Neural progenitor cell (in vitro differentiated cells): ENCODE results near the gene PPIB. TPM values are rescaled to one million over a fixed set of nuclear protein-coding genes. Genes with fewer than 3 reads are reported as not detected.
A peak's percentile ranks its signal among the peaks of the same experiment; 100 is the strongest.

Experiments used
- DNase-seq: peaks from one replicate; pipeline ENCODE4 v3.0.0-alpha.2; 2016; ENCODE audit warnings: low spot score
- H2AFZ ChIP-seq: fragments of 200-600 bp; sonication (generic); replicated peaks from 2 replicates; pipeline ENCODE4 v1.6.1; 2016; ENCODE audit warnings: antibody characterized with exemption
- H3F3A ChIP-seq: fragments of 200-600 bp; sonication (generic); 2 replicates; pipeline ENCODE4 v1.6.1; 2016; ENCODE audit warnings: antibody characterized with exemption, low read depth
- H3K27ac ChIP-seq: fragments of 200-600 bp; sonication (generic); 2 replicates; pipeline ENCODE4 v1.5.1; 2016; ENCODE audit warnings: mild to moderate bottlenecking
- H3K27me3 ChIP-seq: fragments of 200-600 bp; sonication (generic); 2 replicates; pipeline ENCODE4 v1.6.1; 2016; ENCODE audit warnings: mild to moderate bottlenecking, moderate library complexity
- H3K36me3 ChIP-seq: fragments of 200-600 bp; sonication (generic); 2 replicates; pipeline ENCODE4 v1.5.1; 2016
- H3K4me1 ChIP-seq: fragments of 200-600 bp; sonication (generic); 2 replicates; pipeline ENCODE4 v1.6.1; 2016; ENCODE audit warnings: mixed run types
- H3K4me2 ChIP-seq: fragments of 200-600 bp; sonication (generic); 2 replicates; pipeline ENCODE4 v1.6.1; 2016
- H3K4me3 ChIP-seq: fragments of 200-600 bp; sonication (generic); 2 replicates; pipeline ENCODE4 v1.5.1; 2016
- H3K79me2 ChIP-seq: fragments of 200-600 bp; sonication (generic); 2 replicates; pipeline ENCODE4 v1.6.1; 2016; ENCODE audit warnings: low read depth
- H3K9ac ChIP-seq: fragments of 200-600 bp; sonication (generic); 2 replicates; pipeline ENCODE4 v1.6.1; 2016
- H3K9me3 ChIP-seq: fragments of 200-600 bp; sonication (generic); 2 replicates; pipeline ENCODE4 v1.5.1; 2016; ENCODE audit warnings: low read depth
- H4K20me1 ChIP-seq: fragments of 200-600 bp; sonication (generic); 2 replicates; pipeline ENCODE4 v1.6.1; 2016; ENCODE audit warnings: low read depth
- H3K27ac Mint-ChIP-seq: 3 replicates; pipeline ENCODE4 v1.8.0; 2021; ENCODE audit warnings: mixed read lengths
- H3K27me3 Mint-ChIP-seq: 2 replicates; pipeline ENCODE4 v1.8.0; 2022; ENCODE audit warnings: low read depth, mild to moderate bottlenecking, inconsistent platforms, moderate library complexity, mixed read lengths; ENCODE audit not compliant: insufficient read depth
- H3K36me3 Mint-ChIP-seq: 3 replicates; pipeline ENCODE4 v1.8.0; 2021; ENCODE audit warnings: mixed read lengths
- H3K4me1 Mint-ChIP-seq: 3 replicates; pipeline ENCODE4 v1.8.0; 2021; ENCODE audit warnings: mixed read lengths
- H3K4me3 Mint-ChIP-seq: 3 replicates; pipeline ENCODE4 v1.8.0; 2021; ENCODE audit warnings: mild to moderate bottlenecking, moderate library complexity, mixed read lengths
- H3K9me3 Mint-ChIP-seq: 3 replicates; pipeline ENCODE4 v1.8.0; 2020; ENCODE audit warnings: mixed read lengths
- EZH2 ChIP-seq: fragments of 200-600 bp; sonication (generic); IDR thresholded peaks from 2 replicates; pipeline ENCODE4 v1.6.1; 2017; ENCODE audit warnings: antibody characterized with exemption, mild to moderate bottlenecking, moderate library complexity
- EZH2phosphoT487 ChIP-seq: fragments of 200-600 bp; sonication (generic); IDR thresholded peaks from 2 replicates; pipeline ENCODE4 v1.6.1; 2017; ENCODE audit warnings: antibody characterized with exemption
- total RNA-seq: library from RNA; depleted of rRNA; stranded (reverse); fragments of >200 nt; gene quantifications from 2 replicates; pipeline ENCODE4 v1.2.3, GENCODE V29; 2015; ENCODE audit warnings: low replicate concordance
- TF ChIP-seq, protein P1 (sequence below): fragments of 200-600 bp; sonication (generic); IDR thresholded peaks from 2 replicates; pipeline ENCODE4 v1.5.1; 2017; ENCODE audit warnings: antibody characterized with exemption, mild to moderate bottlenecking

PPIB gene
- total RNA-seq, 1 donor from 2014 or later: 109 TPM

DNA sequence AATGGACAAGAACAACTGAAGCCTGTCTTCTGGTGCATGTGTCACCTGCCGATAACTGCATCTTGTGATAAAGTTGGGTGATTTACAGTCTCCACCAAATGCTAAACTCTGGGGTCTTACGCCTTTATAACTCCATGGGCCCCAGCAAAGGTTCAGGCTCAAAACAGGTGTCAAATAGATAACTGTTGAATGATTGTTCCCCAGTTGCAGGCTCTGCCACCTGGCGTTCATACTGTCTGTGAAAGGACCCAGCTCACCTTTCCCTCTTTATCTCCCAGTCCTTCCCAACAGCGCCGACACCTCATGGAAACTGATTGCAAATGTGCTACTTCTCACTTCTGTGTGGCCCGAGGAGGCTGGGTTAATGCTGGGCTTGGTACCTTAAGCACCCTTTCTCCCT is 19.5 kb downstream of the PPIB start:
- Histone ChIP-seq H3K27ac (no peak overlapping the region), H3K27me3 (no peaks in the 10 kb centered on the region), H2AFZ (no peak overlapping the region), H3K9ac (no peak overlapping the region), H3K4me1 (peaks cover 7% of the 10 kb centered on the region), H3K36me3 (no peaks in the 10 kb centered on the region), H4K20me1 (no peaks in the 10 kb centered on the region), H3F3A (peaks cover 11% of the 10 kb centered on the region), H3K79me2 (no peaks in the 10 kb centered on the region), H3K9me3 (no peaks in the 10 kb centered on the region), H3K4me2 (no peak overlapping the region), H3K4me3 (no peak overlapping the region)
- Mint-ChIP-seq H3K4me1 (no peaks in the 10 kb centered on the region), H3K4me3 (no peak overlapping the region), H3K27me3 (peaks cover 9% of the 10 kb centered on the region), H3K36me3 (peaks cover 16% of the 10 kb centered on the region), H3K9me3 (no peaks in the 10 kb centered on the region), H3K27ac (no peak overlapping the region)
- TF ChIP-seq EZH2phosphoT487 (no peak), EZH2 (no peak)
- TF ChIP-seq, protein P1, sequence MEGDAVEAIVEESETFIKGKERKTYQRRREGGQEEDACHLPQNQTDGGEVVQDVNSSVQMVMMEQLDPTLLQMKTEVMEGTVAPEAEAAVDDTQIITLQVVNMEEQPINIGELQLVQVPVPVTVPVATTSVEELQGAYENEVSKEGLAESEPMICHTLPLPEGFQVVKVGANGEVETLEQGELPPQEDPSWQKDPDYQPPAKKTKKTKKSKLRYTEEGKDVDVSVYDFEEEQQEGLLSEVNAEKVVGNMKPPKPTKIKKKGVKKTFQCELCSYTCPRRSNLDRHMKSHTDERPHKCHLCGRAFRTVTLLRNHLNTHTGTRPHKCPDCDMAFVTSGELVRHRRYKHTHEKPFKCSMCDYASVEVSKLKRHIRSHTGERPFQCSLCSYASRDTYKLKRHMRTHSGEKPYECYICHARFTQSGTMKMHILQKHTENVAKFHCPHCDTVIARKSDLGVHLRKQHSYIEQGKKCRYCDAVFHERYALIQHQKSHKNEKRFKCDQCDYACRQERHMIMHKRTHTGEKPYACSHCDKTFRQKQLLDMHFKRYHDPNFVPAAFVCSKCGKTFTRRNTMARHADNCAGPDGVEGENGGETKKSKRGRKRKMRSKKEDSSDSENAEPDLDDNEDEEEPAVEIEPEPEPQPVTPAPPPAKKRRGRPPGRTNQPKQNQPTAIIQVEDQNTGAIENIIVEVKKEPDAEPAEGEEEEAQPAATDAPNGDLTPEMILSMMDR: no peak
- DNase-seq: no peak

DNA sequence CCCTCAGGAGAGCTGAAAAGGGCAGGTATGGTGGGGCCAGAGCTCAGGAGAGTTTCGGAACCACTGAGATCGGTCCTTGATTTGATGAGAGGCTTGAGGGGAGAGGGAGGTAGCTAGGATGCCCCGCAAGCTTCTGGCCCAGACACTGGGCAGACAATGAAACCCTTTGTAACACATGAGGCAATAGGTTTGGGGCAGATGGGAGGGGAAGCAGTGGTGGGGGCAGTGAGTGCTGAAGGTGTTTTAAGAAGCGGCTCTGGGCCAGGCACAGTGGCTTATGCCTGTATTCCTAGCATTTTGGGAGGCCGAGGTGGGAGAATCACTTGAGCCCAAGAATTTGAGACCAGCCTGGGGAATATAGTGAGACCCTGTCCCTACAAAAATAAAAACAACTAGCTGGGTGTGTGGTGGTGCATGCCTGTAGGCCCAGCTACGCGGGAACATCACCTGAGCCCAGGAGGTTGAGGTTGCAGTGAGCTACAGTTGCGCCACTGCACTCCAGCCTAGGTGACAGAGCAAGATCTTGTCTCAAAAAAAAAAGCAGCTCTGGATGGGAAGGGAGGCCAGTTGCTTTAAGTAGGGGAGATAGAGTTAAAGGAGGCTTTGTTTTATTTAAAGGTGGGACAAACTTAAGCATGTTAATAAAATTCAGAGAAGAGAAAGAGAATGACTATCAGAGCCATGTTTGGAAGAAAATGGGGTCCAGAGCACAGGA is 20.9 kb downstream of the PPIB start:
- no peaks in the 10 kb centered on the region for H3K27me3 ChIP-seq
- Mint-ChIP-seq H3K4me3 (peak overlapping the region; percentile 39), H3K27ac (no peak overlapping the region), H3K36me3 (peaks cover 17% of the 10 kb centered on the region), H3K4me1 (no peaks in the 10 kb centered on the region), H3K27me3 (peaks cover 9% of the 10 kb centered on the region), H3K9me3 (no peaks in the 10 kb centered on the region)
- H3K9me3 ChIP-seq: no peaks in the 10 kb centered on the region
- H3F3A ChIP-seq: peaks cover 6% of the 10 kb centered on the region
- no peaks in the 10 kb centered on the region for H4K20me1 ChIP-seq
- no peak for TF ChIP-seq EZH2phosphoT487
- TF ChIP-seq, protein P1: no peak
- TF ChIP-seq EZH2: no peak
- H3K79me2 ChIP-seq: no peaks in the 10 kb centered on the region
- H3K36me3 ChIP-seq: no peaks in the 10 kb centered on the region
- no peak overlapping the region for H3K4me2 ChIP-seq
- DNase-seq: no peak
- no peak overlapping the region for H3K4me3 ChIP-seq
- H3K9ac ChIP-seq: no peak overlapping the region
- peaks cover 3% of the 10 kb centered on the region for H3K4me1 ChIP-seq
- H3K27ac ChIP-seq: no peak overlapping the region
- H2AFZ ChIP-seq: no peak overlapping the region

DNA sequence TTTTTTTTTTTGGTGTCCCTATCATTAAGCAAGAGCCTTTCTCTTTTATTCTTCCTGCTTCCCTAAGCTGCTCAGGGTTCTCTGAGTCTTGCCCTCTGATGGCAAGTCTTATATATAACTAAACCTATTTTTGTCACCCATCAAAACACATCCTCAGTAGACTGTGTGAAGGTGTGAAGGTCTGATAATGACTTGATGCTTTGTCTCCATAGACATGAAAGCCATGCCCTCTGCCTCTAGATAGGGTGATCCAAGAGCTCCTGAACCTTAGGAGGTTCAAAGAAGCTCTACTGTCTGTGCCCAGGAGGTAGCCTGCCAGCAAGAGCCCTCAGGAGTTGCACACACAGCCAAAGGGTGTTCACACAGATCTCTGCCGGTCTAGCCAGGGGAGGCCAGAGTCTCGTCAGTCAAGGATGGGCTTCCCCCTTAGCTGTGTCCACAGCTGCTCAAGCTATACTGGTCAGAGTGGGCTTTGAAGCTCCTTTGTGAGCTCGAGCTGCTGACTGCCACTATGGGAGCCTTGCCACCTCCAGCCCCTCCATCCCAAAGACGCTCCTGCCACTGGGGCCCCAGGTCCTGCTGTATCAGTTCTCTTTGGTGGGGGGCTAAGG is 24.4 kb downstream of the PPIB start:
- DNase-seq: no peak
- no peaks in the 10 kb centered on the region for H3K27me3 ChIP-seq
- H3K4me1 ChIP-seq: no peaks in the 10 kb centered on the region
- Mint-ChIP-seq H3K27me3 (peaks cover 5% of the 10 kb centered on the region), H3K36me3 (peaks cover 25% of the 10 kb centered on the region), H3K4me3 (no peak overlapping the region), H3K4me1 (no peaks in the 10 kb centered on the region), H3K27ac (no peak overlapping the region), H3K9me3 (no peaks in the 10 kb centered on the region)
- H4K20me1 ChIP-seq: no peaks in the 10 kb centered on the region
- H3K9ac ChIP-seq: no peak overlapping the region
- no peaks in the 10 kb centered on the region for H3K79me2 ChIP-seq
- H3K36me3 ChIP-seq: no peaks in the 10 kb centered on the region
- no peaks in the 10 kb centered on the region for H3F3A ChIP-seq
- TF ChIP-seq EZH2: no peak
- no peak for TF ChIP-seq EZH2phosphoT487
- TF ChIP-seq, protein P1: no peak
- H2AFZ ChIP-seq: no peak overlapping the region
- H3K4me2 ChIP-seq: no peak overlapping the region
- no peak overlapping the region for H3K4me3 ChIP-seq
- no peak overlapping the region for H3K27ac ChIP-seq
- no peaks in the 10 kb centered on the region for H3K9me3 ChIP-seq
